Fibroblast of mammary gland (primary cell): ENCODE measurements around the gene PASK.

Source experiments
- DNase-seq: peaks from one replicate; pipeline ENCODE4 v3.0.0-alpha.2; 2010; ENCODE audit warnings: low read depth
- H3K4me3 ChIP-seq: 2 replicates; pipeline ENCODE4 v1.5.1; 2011; ENCODE audit warnings: low read depth, mild to moderate bottlenecking, low read length, moderate library complexity; ENCODE audit not compliant: control insufficient read depth
- TF ChIP-seq, protein P1 (sequence below): conservative IDR thresholded peaks from 2 replicates; pipeline ENCODE4 v1.5.1; 2011; ENCODE audit warnings: low read depth, low read length, inconsistent platforms; ENCODE audit not compliant: control insufficient read depth, insufficient read depth

PASK gene

DNA sequence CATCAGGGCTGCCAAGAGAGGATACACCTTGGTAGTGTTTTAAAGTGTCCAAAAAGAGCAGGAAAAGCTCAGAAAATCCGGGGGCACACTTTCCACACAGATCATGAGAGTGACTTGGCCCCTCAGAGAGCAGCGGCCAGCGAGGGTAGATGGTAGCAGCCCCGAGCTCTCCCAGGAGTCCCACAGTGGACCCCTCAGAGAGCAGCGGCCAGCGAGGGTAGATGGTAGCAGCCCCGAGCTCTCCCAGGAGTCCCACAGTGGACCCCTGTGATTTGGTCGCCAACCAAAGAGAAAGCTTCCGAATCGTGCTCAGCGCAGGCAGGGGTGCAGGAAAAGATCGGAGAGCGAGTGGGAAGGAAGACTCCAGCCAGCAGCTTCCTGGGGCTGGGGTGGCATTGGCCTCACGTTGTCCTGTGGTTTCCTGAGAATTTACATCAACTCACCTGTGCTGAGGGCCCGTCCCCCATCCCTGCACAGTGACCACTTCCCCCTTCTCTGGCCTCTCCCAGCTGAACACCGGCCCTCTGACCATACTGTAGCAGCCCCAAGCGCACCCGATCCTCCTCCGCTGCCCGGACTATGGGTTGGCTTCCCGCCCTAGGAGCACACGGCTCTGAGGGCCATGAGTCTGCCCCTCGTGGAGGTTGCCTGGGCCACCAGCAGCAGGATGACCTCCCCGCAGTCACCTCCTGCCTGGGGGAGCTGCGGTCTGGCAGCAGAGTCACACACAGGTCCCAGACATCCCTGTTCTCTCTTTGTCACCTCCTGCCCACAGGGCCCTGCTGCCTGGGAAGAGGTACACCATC lies 80.9 kb downstream of the PASK start:
- no peak for DNase-seq
- no peak overlapping the region for H3K4me3 ChIP-seq
- TF ChIP-seq, protein P1, sequence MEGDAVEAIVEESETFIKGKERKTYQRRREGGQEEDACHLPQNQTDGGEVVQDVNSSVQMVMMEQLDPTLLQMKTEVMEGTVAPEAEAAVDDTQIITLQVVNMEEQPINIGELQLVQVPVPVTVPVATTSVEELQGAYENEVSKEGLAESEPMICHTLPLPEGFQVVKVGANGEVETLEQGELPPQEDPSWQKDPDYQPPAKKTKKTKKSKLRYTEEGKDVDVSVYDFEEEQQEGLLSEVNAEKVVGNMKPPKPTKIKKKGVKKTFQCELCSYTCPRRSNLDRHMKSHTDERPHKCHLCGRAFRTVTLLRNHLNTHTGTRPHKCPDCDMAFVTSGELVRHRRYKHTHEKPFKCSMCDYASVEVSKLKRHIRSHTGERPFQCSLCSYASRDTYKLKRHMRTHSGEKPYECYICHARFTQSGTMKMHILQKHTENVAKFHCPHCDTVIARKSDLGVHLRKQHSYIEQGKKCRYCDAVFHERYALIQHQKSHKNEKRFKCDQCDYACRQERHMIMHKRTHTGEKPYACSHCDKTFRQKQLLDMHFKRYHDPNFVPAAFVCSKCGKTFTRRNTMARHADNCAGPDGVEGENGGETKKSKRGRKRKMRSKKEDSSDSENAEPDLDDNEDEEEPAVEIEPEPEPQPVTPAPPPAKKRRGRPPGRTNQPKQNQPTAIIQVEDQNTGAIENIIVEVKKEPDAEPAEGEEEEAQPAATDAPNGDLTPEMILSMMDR: no peak

DNA sequence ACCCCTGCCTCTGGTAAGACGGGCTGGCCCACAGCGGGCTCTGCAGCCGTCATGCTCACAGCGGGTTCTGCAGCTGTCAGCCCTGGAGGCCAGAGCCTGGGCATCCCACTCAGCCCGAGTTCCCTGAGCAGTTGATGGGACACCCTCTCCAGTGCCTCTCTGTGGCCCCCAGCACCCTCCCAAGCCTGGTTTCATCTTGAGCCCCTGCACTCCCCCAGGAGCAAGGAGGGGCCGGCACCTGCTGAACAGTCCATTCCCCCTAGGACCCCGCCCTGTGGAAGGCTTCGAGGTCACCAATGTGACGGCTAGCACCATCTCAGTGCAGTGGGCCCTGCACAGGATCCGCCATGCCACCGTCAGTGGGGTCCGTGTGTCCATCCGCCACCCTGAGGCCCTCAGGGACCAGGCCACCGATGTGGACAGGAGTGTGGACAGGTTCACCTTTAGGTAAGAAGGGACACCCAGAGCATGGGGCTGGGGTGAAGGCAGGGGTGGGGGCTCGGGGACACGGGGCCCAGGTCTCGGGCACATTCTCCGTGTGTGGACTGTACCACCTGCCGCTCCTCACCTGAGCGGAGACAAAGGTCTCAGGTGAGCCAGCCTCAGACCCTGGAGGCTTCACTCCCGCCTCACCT lies 81.7 kb downstream of the PASK start:
- H3K4me3 ChIP-seq: no peak overlapping the region
- DNase-seq: no peak
- TF ChIP-seq, protein P1: no peak

DNA sequence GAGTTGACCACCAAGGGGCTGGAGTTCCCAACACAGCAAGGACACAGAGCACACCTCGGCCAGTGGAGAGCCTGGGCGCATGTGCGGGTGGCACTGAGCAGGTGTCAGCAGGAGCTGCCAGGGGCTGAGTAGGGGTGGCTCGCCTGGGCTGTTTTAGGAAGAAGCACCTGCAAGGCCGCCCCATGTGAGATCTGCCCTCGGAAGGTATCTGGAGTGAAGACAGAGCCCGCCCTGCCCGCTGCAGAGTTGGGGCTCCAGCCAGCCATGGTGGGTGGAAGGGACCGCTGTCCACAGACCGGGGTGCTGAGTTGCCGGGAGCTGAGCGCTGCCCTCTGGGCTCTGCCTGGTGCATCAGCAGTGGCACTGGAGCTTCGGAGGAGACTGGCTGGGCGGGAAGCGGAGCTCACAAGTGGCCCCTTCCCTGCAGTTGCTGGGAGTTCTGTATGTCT lies 82.4 kb downstream of the PASK start:
- H3K4me3 ChIP-seq: no peak overlapping the region
- no peak for DNase-seq
- TF ChIP-seq, protein P1: no peak

DNA sequence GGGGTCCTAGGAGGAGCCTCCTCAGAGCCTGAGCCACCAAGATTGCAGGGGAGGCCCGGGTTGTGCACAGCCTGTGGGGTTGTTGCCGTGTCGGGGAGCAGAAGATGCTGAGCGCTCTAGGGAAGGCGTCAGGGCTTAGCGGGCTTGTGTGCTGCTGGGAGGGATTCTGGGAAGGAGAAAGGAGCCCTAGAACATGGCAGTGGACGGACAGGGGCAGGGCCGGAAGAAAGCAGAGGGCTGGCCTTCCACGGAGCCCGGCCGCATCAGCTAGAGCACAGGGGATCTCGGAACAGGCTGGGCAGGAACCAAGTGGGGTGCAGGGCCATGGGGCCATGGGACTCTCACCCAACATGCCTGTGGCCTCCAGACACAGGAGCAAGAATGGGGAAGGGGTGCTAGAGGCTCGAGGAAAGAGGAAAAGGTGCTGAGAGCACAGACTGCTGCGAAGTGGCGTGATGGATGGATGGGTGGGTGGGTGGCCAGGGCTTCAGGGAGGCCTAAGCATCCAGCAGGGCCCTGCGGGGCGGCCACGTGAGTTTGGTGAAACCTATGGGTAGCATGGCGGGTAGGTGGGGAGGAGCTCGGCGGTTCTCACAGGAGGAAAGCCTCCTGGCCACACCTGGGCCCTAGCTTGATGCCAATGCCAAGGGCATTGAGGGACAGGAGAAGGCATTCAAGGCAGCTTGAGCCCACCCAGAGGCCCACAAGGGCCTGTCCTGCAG lies 82.9 kb downstream of the PASK start:
- TF ChIP-seq, protein P1: no peak
- no peak overlapping the region for H3K4me3 ChIP-seq
- DNase-seq: no peak

GRCh38 chr2:241065355-241065803 lies 83.9 kb downstream of the PASK start:
- no peak overlapping the region for H3K4me3 ChIP-seq
- TF ChIP-seq, protein P1: no peak
- DNase-seq: no peak

DNA sequence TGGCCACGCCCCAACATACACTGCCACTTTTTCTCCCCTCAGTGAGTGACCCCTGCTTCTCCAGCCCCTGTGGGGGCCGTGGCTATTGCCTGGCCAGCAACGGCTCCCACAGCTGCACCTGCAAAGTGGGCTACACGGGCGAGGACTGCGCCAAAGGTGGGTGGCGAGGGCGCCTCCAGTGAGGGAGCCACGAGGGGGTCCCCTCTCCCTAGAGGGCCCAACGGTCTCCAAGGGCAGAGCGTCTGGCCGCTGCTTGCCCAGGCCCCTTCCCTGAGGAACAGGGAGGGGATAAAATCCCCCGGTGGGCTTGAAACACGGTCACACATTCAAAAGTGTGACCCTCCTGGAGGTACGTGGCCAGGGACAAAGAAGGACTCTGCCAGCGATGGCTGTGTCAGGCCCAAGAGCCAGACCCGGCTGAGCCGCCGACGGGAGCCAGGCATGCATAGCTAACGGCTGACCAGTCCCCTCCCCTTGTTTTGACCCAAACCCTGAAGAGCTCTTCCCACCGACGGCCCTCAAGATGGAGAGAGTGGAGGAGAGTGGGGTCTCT lies 84.4 kb downstream of the PASK start:
- DNase-seq: no peak
- no peak overlapping the region for H3K4me3 ChIP-seq
- TF ChIP-seq, protein P1: no peak
